Measurements from ENCODE around the gene ENOSF1.

DNA sequence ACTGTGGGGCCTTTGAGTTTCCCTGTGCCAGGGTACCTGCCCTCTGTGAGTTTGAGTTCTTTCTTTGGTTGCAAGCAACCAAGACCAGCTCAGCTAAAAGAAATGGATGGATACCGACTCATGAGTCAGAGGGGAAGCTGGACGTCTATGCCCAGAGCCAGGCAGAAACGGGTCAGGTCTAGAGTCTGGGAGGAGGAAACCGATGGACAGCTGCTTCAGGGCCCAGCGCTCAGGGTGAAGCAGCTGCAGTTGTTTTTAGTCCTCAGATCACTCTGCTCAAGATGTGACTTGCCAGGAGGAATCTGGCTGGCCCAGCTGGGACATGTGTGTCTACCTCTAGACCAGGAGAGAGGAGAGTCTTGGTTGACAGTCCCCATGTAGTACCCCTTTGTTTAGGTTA lies 65.1 kb downstream of the ENOSF1 start:
- TF ChIP-seq, protein P1, sequence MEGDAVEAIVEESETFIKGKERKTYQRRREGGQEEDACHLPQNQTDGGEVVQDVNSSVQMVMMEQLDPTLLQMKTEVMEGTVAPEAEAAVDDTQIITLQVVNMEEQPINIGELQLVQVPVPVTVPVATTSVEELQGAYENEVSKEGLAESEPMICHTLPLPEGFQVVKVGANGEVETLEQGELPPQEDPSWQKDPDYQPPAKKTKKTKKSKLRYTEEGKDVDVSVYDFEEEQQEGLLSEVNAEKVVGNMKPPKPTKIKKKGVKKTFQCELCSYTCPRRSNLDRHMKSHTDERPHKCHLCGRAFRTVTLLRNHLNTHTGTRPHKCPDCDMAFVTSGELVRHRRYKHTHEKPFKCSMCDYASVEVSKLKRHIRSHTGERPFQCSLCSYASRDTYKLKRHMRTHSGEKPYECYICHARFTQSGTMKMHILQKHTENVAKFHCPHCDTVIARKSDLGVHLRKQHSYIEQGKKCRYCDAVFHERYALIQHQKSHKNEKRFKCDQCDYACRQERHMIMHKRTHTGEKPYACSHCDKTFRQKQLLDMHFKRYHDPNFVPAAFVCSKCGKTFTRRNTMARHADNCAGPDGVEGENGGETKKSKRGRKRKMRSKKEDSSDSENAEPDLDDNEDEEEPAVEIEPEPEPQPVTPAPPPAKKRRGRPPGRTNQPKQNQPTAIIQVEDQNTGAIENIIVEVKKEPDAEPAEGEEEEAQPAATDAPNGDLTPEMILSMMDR (IDR thresholded peaks at IDR 0.05; ENCODE audit: borderline replicate concordance, extremely low read depth, low read length, poor library complexity, severe bottlenecking), result no peak
- no peak for TF ChIP-seq EZH2 (IDR thresholded peaks at IDR 0.05; ENCODE audit: borderline replicate concordance, low read depth, low read length, severe bottlenecking)
